Activated naive CD4-positive, alpha-beta T cell treated with anti-CD3 and anti-CD28 coated beads for 36 hours (primary cell): ENCODE results near the gene CFP. TPM values are rescaled to one million over a fixed set of nuclear protein-coding genes. Genes with fewer than 3 reads are reported as not detected.

Experiments used
- CTCF ChIA-PET: fragments of 350-600 bp; sonication (Branson Sonifier 250); formaldehyde crosslinking; loops from one replicate; lab custom pipeline; 2021; ENCODE audit warnings: antibody characterized with exemption; lab: Charles Lee
- DNase-seq: peaks from one replicate; pipeline ENCODE4 v3.0.0-alpha.2; 2020
- H3K27ac Mint-ChIP-seq: one replicate; pipeline ENCODE4 v1.8.0; 2021; ENCODE audit warnings: mild to moderate bottlenecking, mixed read lengths
- H3K27me3 Mint-ChIP-seq: one replicate; pipeline ENCODE4 v1.8.0; 2021; ENCODE audit warnings: low read depth, mixed read lengths
- H3K36me3 Mint-ChIP-seq: one replicate; pipeline ENCODE4 v1.8.0; 2021; ENCODE audit warnings: low read depth, mixed read lengths
- H3K4me1 Mint-ChIP-seq: one replicate; pipeline ENCODE4 v1.8.0; 2021; ENCODE audit warnings: low read depth, mixed read lengths
- H3K4me3 Mint-ChIP-seq: one replicate; pipeline ENCODE4 v1.8.0; 2021; ENCODE audit warnings: mild to moderate bottlenecking, moderate library complexity, mixed read lengths
- H3K9me3 Mint-ChIP-seq: one replicate; pipeline ENCODE4 v1.8.0; 2021; ENCODE audit warnings: mixed read lengths
- intact Hi-C: fragments of 100-400 bp; cut with micrococcal nuclease; formaldehyde crosslinking; loops from one replicate; pipeline ENCODE4 v1.15.1; 2023
- total RNA-seq, 2 experiments: library from RNA; stranded (reverse); gene quantifications; one replicate each; pipeline ENCODE4 v1.2.3, GENCODE V29; 2021

Gene CFP
- total RNA-seq, 2 experiments from 2014 or later, result 5.1 to 6.8 TPM

GRCh38 chrX:47587906-47588735 is 41.6 kb downstream of the CFP start:
- Mint-ChIP-seq H3K27ac (no peak overlapping the region), H3K36me3 (no peaks in the 10 kb centered on the region), H3K4me1 (peaks cover 10% of the 10 kb centered on the region), H3K4me3 (no peak overlapping the region), H3K27me3 (no peaks in the 10 kb centered on the region), H3K9me3 (no peaks in the 10 kb centered on the region)
- intact Hi-C loops, result no loop called here
- DNase-seq, result no peak
- CTCF ChIA-PET, result no interaction called here

- CTCF ChIA-PET, result interaction anchor here (0.6 kb wide), 1 partner anchor 51 kb away, joined by 6 read pairs; no protein-coding TSS in a partner anchor
- H3K4me1 Mint-ChIP-seq, result peaks cover 11% of the 10 kb centered on the region
- no peaks in the 10 kb centered on the region for H3K36me3 Mint-ChIP-seq
- H3K27ac Mint-ChIP-seq, result no peak overlapping the region
- intact Hi-C loops, result no loop called here
- H3K9me3 Mint-ChIP-seq, result no peaks in the 10 kb centered on the region
- no peak for DNase-seq
- H3K4me3 Mint-ChIP-seq, result no peak overlapping the region
- H3K27me3 Mint-ChIP-seq, result no peaks in the 10 kb centered on the region
Observed at GRCh38 chrX:47587091-47587891, 42.4 kb downstream of the CFP start.

GRCh38 chrX:47586043-47586787 is 43.5 kb downstream of the CFP start:
- Mint-ChIP-seq H3K27me3 (no peaks in the 10 kb centered on the region), H3K27ac (no peak overlapping the region), H3K4me1 (peaks cover 22% of the 10 kb centered on the region), H3K4me3 (no peak overlapping the region), H3K36me3 (no peaks in the 10 kb centered on the region), H3K9me3 (no peaks in the 10 kb centered on the region)
- intact Hi-C loops, result no loop called here
- CTCF ChIA-PET, result interaction anchor here (0.6 kb wide), 1 partner anchor 50 kb away, joined by 6 read pairs; no protein-coding TSS in a partner anchor
- no peak for DNase-seq

DNA sequence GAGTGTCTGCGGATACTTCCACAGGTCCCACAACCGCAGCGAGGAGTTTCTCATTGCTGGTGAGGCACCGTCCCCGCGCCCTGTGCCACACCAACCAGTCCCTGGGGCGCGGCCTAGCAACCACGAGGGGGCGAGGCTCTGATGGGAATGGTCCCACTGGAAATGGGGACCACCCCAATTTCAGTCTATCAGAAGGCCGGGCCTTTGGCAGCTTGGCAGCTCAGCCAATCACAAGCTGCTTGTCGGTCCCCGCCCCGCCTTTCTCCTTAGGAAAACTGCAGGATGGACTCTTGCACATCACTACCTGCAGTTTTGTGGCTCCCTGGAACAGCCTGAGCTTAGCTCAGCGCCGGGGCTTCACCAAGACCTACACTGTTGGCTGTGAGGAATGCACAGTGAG is 44.5 kb downstream of the CFP start:
- H3K36me3 Mint-ChIP-seq, result no peaks in the 10 kb centered on the region
- H3K9me3 Mint-ChIP-seq, result no peaks in the 10 kb centered on the region
- no peak for DNase-seq
- H3K4me1 Mint-ChIP-seq, result peaks cover 26% of the 10 kb centered on the region
- H3K27ac Mint-ChIP-seq, result no peak overlapping the region
- intact Hi-C loops, result no loop called here
- CTCF ChIA-PET, result no interaction called here
- H3K27me3 Mint-ChIP-seq, result no peaks in the 10 kb centered on the region
- H3K4me3 Mint-ChIP-seq, result no peak overlapping the region

GRCh38 chrX:47584714-47585113 is 45.0 kb downstream of the CFP start:
- Mint-ChIP-seq H3K27ac (no peak overlapping the region), H3K4me3 (no peak overlapping the region), H3K9me3 (no peaks in the 10 kb centered on the region), H3K4me1 (peaks cover 29% of the 10 kb centered on the region), H3K27me3 (no peaks in the 10 kb centered on the region), H3K36me3 (no peaks in the 10 kb centered on the region)
- no peak for DNase-seq
- intact Hi-C loops, result no loop called here
- CTCF ChIA-PET, result no interaction called here

- Mint-ChIP-seq H3K27ac (no peak overlapping the region), H3K4me1 (peaks cover 37% of the 10 kb centered on the region), H3K9me3 (no peaks in the 10 kb centered on the region), H3K4me3 (peak overlapping the region; percentile 0), H3K36me3 (no peaks in the 10 kb centered on the region), H3K27me3 (no peaks in the 10 kb centered on the region)
- intact Hi-C loops, result no loop called here
- no peak for DNase-seq
- CTCF ChIA-PET, result no interaction called here
Observed at GRCh38 chrX:47583240-47583861, 46.4 kb downstream of the CFP start.

DNA sequence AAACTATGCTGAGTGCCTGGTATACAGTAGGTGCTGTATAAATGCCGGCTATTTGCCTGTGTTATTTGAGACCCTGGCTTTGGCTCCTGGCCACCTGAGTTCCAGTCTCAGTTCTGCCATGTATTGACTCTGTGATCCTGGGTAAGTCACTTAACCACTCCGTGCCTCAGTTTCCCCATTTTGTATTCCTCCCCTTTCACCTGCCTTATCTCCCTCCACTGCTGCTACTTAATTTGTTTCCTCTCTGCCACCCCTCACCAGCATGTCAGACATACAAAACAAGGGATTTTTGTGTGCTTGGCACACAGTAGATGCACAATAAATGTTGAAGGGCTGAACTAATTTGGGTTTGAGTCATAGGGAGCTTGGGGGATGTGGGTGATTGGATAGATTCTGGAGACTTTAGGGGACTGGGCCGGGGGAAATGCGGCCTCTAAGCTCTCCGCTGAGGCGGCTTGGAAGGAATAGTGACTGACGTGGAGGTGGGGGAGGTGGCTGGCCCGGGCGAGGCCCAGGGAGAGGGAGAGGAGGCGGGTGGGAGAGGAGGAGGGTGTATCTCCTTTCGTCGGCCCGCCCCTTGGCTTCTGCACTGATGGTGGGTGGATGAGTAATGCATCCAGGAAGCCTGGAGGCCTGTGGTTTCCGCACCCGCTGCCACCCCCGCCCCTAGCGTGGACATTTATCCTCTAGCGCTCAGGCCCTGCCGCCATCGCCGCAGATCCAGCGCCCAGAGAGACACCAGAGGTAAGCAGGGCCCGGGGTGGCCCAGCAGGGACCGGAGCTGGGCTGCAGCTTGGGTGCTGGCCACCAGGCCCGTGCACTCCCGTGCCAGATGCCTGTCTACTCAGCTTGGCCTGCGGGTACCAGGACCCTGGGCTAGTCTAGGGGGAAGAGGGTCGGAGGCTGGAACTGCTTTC is 47.7 kb downstream of the CFP start, which contains the start of gene TIMP1:
Gene TIMP1, plus strand, starts transcription at position 706 of the 917 bp plus-strand sequence. CDS start 980 bp downstream, outside the sequence.
- Mint-ChIP-seq H3K4me3 (peak within 1 kb of the TSS; percentile 64), H3K27ac (peak within 1 kb of the TSS; percentile 43), H3K4me1 (peaks cover 41% of the 10 kb centered on the region), H3K36me3 (no peaks in the 10 kb centered on the region), H3K27me3 (no peaks in the 10 kb centered on the region), H3K9me3 (no peaks in the 10 kb centered on the region)
- intact Hi-C loops, result loop anchor here (1.0 kb wide), 1 partner anchor 76 kb away; no protein-coding TSS in a partner anchor
- CTCF ChIA-PET, result no interaction called here
- peak; percentile 92 for DNase-seq

DNA sequence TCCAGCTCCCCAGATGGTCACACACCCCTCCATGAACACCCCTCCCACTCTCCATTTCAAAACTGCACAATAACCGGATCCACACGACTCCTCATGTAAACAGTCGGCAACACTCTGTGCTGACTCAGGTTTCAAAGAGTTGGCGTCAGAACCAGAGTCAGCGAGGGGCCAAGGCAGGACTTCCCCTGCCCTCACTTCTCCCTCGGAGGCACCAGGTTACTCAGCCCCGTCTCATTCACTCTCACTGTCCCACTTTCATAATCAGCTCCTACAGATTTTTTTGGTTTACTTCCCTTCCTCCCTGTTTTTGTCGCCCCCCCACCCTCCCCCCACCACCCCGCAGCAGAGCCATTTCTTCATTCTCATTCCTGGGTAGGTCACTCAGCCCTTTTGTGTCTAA is 50.2 kb downstream of the CFP start:
- CTCF ChIA-PET, result no interaction called here
- Mint-ChIP-seq H3K36me3 (no peaks in the 10 kb centered on the region), H3K27ac (no peak overlapping the region), H3K4me1 (peaks cover 39% of the 10 kb centered on the region), H3K4me3 (no peak overlapping the region), H3K27me3 (no peaks in the 10 kb centered on the region), H3K9me3 (no peaks in the 10 kb centered on the region)
- DNase-seq, result peak; percentile 63
- intact Hi-C loops, result no loop called here

- Mint-ChIP-seq H3K36me3 (no peaks in the 10 kb centered on the region), H3K27me3 (no peaks in the 10 kb centered on the region), H3K4me1 (peaks cover 35% of the 10 kb centered on the region), H3K4me3 (no peak overlapping the region), H3K9me3 (no peaks in the 10 kb centered on the region), H3K27ac (no peak overlapping the region)
- DNase-seq, result no peak
- intact Hi-C loops, result no loop called here
- CTCF ChIA-PET, result no interaction called here
Observed at GRCh38 chrX:47578692-47579091, 51.0 kb downstream of the CFP start.

- DNase-seq, result no peak
- Mint-ChIP-seq H3K36me3 (no peaks in the 10 kb centered on the region), H3K9me3 (no peaks in the 10 kb centered on the region), H3K27me3 (no peaks in the 10 kb centered on the region), H3K4me1 (peaks cover 39% of the 10 kb centered on the region), H3K27ac (no peak overlapping the region), H3K4me3 (no peak overlapping the region)
- CTCF ChIA-PET, result no interaction called here
- intact Hi-C loops, result no loop called here
Observed at GRCh38 chrX:47577901-47578300, 51.8 kb downstream of the CFP start.

GRCh38 chrX:47577424-47577823 is 52.3 kb downstream of the CFP start:
- no peaks in the 10 kb centered on the region for H3K36me3 Mint-ChIP-seq
- no peak overlapping the region for H3K27ac Mint-ChIP-seq
- no peaks in the 10 kb centered on the region for H3K27me3 Mint-ChIP-seq
- CTCF ChIA-PET, result no interaction called here
- no peak for DNase-seq
- intact Hi-C loops, result no loop called here
- H3K4me3 Mint-ChIP-seq, result no peak overlapping the region
- H3K4me1 Mint-ChIP-seq, result peaks cover 39% of the 10 kb centered on the region
- H3K9me3 Mint-ChIP-seq, result no peaks in the 10 kb centered on the region
